ENCODE data around the gene RAPGEF6. TPM values are rescaled to one million over a fixed set of nuclear protein-coding genes. Genes with fewer than 3 reads are reported as not detected.

The RAPGEF6 gene
- total RNA-seq, 1 experiment from 2014 or later: 17.4 TPM

DNA sequence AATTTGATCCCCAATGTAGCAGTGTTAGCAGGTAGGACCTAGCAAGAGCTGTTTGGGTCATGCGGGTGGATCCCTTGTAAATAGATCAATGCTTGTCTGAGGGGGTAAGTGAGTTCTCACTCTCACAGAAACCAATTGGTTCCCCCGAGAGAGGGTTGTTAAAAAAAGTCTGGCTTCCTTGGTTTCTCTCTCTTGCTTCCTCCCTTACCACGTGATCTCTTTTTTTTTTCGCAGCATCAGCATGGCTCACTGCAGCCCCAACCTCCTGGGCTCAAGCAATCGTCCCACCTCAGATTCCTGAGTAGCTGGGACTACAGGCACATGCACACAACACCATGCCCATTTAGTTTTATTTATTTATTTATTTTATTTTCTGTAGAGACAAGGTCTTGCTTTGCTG is 26.4 kb downstream of the RAPGEF6 start:
- Mint-ChIP-seq H3K36me3 (ENCODE audit: insufficient read depth, unreplicated experiment) (no peaks in the 10 kb centered on the region), H3K27me3 (ENCODE audit: insufficient read depth, unreplicated experiment) (no peaks in the 10 kb centered on the region), H3K9me3 (ENCODE audit: unreplicated experiment) (no peaks in the 10 kb centered on the region), H3K27ac (ENCODE audit: unreplicated experiment) (no peak overlapping the region), H3K4me1 (ENCODE audit: low read depth, unreplicated experiment) (peaks cover 23% of the 10 kb centered on the region), H3K4me3 (ENCODE audit: unreplicated experiment) (no peak overlapping the region)
- POLR2A ChIA-PET: interaction anchor here (1.1 kb wide), 1 partner anchor 189 kb away, joined by 3 read pairs; no protein-coding TSS in a partner anchor
- no peaks in the 10 kb centered on the region for H3K27me3 ChIP-seq (replicated peaks; ENCODE audit: control insufficient read depth, insufficient read depth, low read length)
- BruUV-seq (replicated peaks): no TSS peak
- no peaks in the 10 kb centered on the region for H3K36me3 ChIP-seq (ENCODE audit: control insufficient read depth, insufficient read depth, low read length)
- CTCF ChIA-PET: no interaction called here
- DNase-seq: no peak
- no peak overlapping the region for H3K4me3 ChIP-seq (ENCODE audit: low read depth, low read length)
- intact Hi-C loops (cut with micrococcal nuclease; ENCODE audit: unreplicated experiment): no loop called here
- peaks cover 35% of the 10 kb centered on the region for H3K4me1 ChIP-seq
- TF ChIP-seq, protein P1, sequence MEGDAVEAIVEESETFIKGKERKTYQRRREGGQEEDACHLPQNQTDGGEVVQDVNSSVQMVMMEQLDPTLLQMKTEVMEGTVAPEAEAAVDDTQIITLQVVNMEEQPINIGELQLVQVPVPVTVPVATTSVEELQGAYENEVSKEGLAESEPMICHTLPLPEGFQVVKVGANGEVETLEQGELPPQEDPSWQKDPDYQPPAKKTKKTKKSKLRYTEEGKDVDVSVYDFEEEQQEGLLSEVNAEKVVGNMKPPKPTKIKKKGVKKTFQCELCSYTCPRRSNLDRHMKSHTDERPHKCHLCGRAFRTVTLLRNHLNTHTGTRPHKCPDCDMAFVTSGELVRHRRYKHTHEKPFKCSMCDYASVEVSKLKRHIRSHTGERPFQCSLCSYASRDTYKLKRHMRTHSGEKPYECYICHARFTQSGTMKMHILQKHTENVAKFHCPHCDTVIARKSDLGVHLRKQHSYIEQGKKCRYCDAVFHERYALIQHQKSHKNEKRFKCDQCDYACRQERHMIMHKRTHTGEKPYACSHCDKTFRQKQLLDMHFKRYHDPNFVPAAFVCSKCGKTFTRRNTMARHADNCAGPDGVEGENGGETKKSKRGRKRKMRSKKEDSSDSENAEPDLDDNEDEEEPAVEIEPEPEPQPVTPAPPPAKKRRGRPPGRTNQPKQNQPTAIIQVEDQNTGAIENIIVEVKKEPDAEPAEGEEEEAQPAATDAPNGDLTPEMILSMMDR (IDR thresholded peaks at IDR 0.05; ENCODE audit: insufficient read depth in 1 of 2, low read depth in 1 of 2, low read length in 1 of 2, severe bottlenecking in 1 of 2, unreplicated experiment in 1 of 2): no peak
- H3K9me3 ChIP-seq: no peaks in the 10 kb centered on the region

DNA sequence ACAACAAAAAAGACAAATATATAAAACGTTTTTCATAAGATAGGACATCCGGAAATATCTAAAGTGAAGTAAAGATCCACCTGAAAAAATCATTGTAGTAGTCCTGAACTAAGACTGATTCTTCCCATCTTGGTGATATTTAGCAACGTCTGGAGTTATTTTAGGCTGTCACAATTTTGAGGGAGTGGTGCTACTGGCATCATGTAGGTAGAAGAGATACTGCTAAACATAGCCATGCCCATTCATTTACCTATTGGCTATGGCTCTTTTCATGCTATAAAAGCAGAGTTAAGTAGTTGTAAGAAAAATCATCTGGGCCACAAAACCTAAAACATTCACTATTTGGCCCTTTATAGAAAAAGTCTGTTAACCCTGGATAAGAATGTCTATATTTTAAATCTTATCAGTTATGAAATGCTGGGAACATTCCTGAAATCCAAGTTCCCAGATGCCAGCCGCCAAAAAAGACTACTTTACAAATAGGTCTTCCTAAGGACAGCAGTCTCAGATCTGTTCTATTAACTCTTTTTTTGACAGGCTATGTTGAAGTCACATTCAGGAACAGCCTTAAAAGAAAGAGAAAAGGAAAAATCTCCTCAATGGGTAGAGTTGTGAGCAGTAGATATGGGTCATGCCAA is 27.0 kb downstream of the RAPGEF6 start:
- no peak overlapping the region for H3K4me3 Mint-ChIP-seq (ENCODE audit: unreplicated experiment)
- H3K36me3 Mint-ChIP-seq (ENCODE audit: insufficient read depth, unreplicated experiment): no peaks in the 10 kb centered on the region
- ChIA-PET POLR2A (interaction anchor here (1.1 kb wide), 1 partner anchor 189 kb away, joined by 3 read pairs; no protein-coding TSS in a partner anchor), CTCF (no interaction called here)
- peaks cover 23% of the 10 kb centered on the region for H3K4me1 Mint-ChIP-seq (ENCODE audit: low read depth, unreplicated experiment)
- no peaks in the 10 kb centered on the region for H3K9me3 Mint-ChIP-seq (ENCODE audit: unreplicated experiment)
- H3K36me3 ChIP-seq (ENCODE audit: control insufficient read depth, insufficient read depth, low read length): no peaks in the 10 kb centered on the region
- no peaks in the 10 kb centered on the region for H3K27me3 ChIP-seq (replicated peaks; ENCODE audit: control insufficient read depth, insufficient read depth, low read length)
- H3K27ac Mint-ChIP-seq (ENCODE audit: unreplicated experiment): no peak overlapping the region
- no peak overlapping the region for H3K4me3 ChIP-seq (ENCODE audit: low read depth, low read length)
- BruUV-seq (replicated peaks): no TSS peak
- TF ChIP-seq, protein P1 (IDR thresholded peaks at IDR 0.05; ENCODE audit: insufficient read depth in 1 of 2, low read depth in 1 of 2, low read length in 1 of 2, severe bottlenecking in 1 of 2, unreplicated experiment in 1 of 2): no peak
- intact Hi-C loops (cut with micrococcal nuclease; ENCODE audit: unreplicated experiment): no loop called here
- peaks cover 35% of the 10 kb centered on the region for H3K4me1 ChIP-seq
- no peaks in the 10 kb centered on the region for H3K9me3 ChIP-seq
- no peak for DNase-seq
- no peaks in the 10 kb centered on the region for H3K27me3 Mint-ChIP-seq (ENCODE audit: insufficient read depth, unreplicated experiment)

DNA sequence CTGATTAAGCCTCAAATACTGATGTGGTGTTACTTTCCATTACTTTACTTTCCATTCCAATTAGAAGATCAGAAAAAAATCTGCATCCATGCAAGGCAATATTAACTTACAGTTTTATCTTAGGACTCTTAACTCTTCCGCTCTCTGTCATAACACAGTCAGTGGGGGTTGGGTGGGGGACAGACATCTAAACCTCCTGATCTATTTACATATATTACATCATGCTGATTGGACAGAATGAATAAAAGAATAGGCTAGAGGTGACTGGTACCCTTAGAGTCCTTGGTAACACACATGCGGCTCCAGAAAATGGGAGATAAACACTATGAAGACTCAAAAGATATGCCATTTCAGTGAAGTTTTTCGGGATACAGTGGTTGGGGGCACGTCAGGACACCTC is 27.6 kb downstream of the RAPGEF6 start:
- no peaks in the 10 kb centered on the region for H3K9me3 ChIP-seq
- DNase-seq: no peak
- CTCF ChIA-PET: no interaction called here

More for the DNA sequence above, 27.6 kb downstream of the RAPGEF6 start:
- no TSS peak for BruUV-seq (replicated peaks)
- H3K4me1 Mint-ChIP-seq (ENCODE audit: low read depth, unreplicated experiment): peaks cover 23% of the 10 kb centered on the region
- POLR2A ChIA-PET: no interaction called here
- H3K27me3 Mint-ChIP-seq (ENCODE audit: insufficient read depth, unreplicated experiment): no peaks in the 10 kb centered on the region
- no peaks in the 10 kb centered on the region for H3K36me3 Mint-ChIP-seq (ENCODE audit: insufficient read depth, unreplicated experiment)
- Histone ChIP-seq H3K36me3 (ENCODE audit: control insufficient read depth, insufficient read depth, low read length) (no peaks in the 10 kb centered on the region), H3K27me3 (replicated peaks; ENCODE audit: control insufficient read depth, insufficient read depth, low read length) (no peaks in the 10 kb centered on the region), H3K4me1 (peaks cover 35% of the 10 kb centered on the region), H3K4me3 (ENCODE audit: low read depth, low read length) (no peak overlapping the region)
- TF ChIP-seq, protein P1 (IDR thresholded peaks at IDR 0.05; ENCODE audit: insufficient read depth in 1 of 2, low read depth in 1 of 2, low read length in 1 of 2, severe bottlenecking in 1 of 2, unreplicated experiment in 1 of 2): no peak
- intact Hi-C loops (cut with micrococcal nuclease; ENCODE audit: unreplicated experiment): no loop called here
- H3K4me3 Mint-ChIP-seq (ENCODE audit: unreplicated experiment): no peak overlapping the region
- no peak overlapping the region for H3K27ac Mint-ChIP-seq (ENCODE audit: unreplicated experiment)
- no peaks in the 10 kb centered on the region for H3K9me3 Mint-ChIP-seq (ENCODE audit: unreplicated experiment)
